IMR-90 (cell line): Measurements from ENCODE around the gene OTC. TPM values are rescaled to one million over a fixed set of nuclear protein-coding genes. Genes with fewer than 3 reads are reported as not detected.

Source experiments
- ATAC-seq: fragments of 200-7000 bp; cut with Tn5 transposase; 2 replicates; pipeline ENCODE4 v1.9.1; 2020; ENCODE audit warnings: low read depth, mild to moderate bottlenecking, moderate library complexity
- BruUV-seq: library from RNA; stranded (reverse); fragments of 400-500 nt; replicated peaks from 2 replicates; lab custom pipeline; 2021; lab: Mats Ljungman, UMichigan
- CTCF ChIA-PET: fragments of 300-600 bp; formaldehyde crosslinking; extraction: SDS; loops from one replicate; lab custom pipeline; 2021; ENCODE audit warnings: antibody characterized with exemption; lab: Yijun Ruan, JAX
- POLR2A ChIA-PET: fragments of 300-600 bp; sonication (Branson Sonifier 250); formaldehyde crosslinking; loops from one replicate; lab custom pipeline; 2022; ENCODE audit warnings: antibody characterized with exemption; ENCODE audit not compliant: unreplicated experiment; lab: Charles Lee
- DNase-seq: peaks from one replicate; pipeline ENCODE4 v3.0.0; 2013
- H2AFZ ChIP-seq: replicated peaks from 2 replicates; pipeline ENCODE3; 2013; ENCODE audit warnings: low read length, mild to moderate bottlenecking; ENCODE audit not compliant: poor library complexity
- H2AK5ac ChIP-seq: 2 replicates; pipeline ENCODE4 v1.6.1; 2013; ENCODE audit warnings: low read depth, low read length, inconsistent platforms
- H2AK9ac ChIP-seq: replicated peaks from 2 replicates; pipeline ENCODE3; 2013; ENCODE audit warnings: mild to moderate bottlenecking, low read depth, low read length, moderate library complexity; ENCODE audit not compliant: poor library complexity
- H2BK120ac ChIP-seq: 2 replicates; pipeline ENCODE4 v1.6.1; 2013; ENCODE audit warnings: low read depth, low read length, inconsistent platforms
- H2BK15ac ChIP-seq: 3 replicates; pipeline ENCODE4 v1.6.1; 2013; ENCODE audit warnings: low read depth, low read length, inconsistent platforms
- H2BK20ac ChIP-seq: 2 replicates; pipeline ENCODE4 v1.6.1; 2013; ENCODE audit warnings: low read depth, mild to moderate bottlenecking, inconsistent platforms, low read length, moderate library complexity
- H2BK5ac ChIP-seq: 2 replicates; pipeline ENCODE4 v1.6.1; 2013; ENCODE audit warnings: mild to moderate bottlenecking, low read depth, low read length, inconsistent platforms; ENCODE audit not compliant: poor library complexity, severe bottlenecking
- H3K14ac ChIP-seq: replicated peaks from 2 replicates; pipeline ENCODE4 v1.6.1; 2013; ENCODE audit warnings: low read depth, low read length, inconsistent platforms
- H3K18ac ChIP-seq: 2 replicates; pipeline ENCODE4 v1.6.1; 2013; ENCODE audit warnings: low read depth, low read length, control low read depth
- H3K23ac ChIP-seq: 2 replicates; pipeline ENCODE4 v1.6.1; 2013; ENCODE audit warnings: low read depth, low read length, inconsistent platforms
- H3K27ac ChIP-seq: 2 replicates; pipeline ENCODE4 v1.5.1; 2013; ENCODE audit warnings: mild to moderate bottlenecking, control low read depth, low read length; ENCODE audit not compliant: insufficient read depth
- H3K27me3 ChIP-seq: 2 replicates; pipeline ENCODE4 v1.6.1; 2013; ENCODE audit warnings: low read length; ENCODE audit not compliant: control insufficient read depth, insufficient read depth
- H3K36me3 ChIP-seq: 2 replicates; pipeline ENCODE4 v1.6.1; 2013; ENCODE audit warnings: low read length, mixed read lengths; ENCODE audit not compliant: control insufficient read depth, insufficient read depth
- H3K4ac ChIP-seq: 2 replicates; pipeline ENCODE4 v1.6.1; 2013; ENCODE audit warnings: low read depth, low read length, inconsistent platforms
- H3K4me1 ChIP-seq: 2 replicates; pipeline ENCODE4 v1.6.1; 2013; ENCODE audit warnings: low read length, mixed read lengths; ENCODE audit not compliant: control insufficient read depth, insufficient read depth
- H3K4me2 ChIP-seq: 2 replicates; pipeline ENCODE4 v1.6.1; 2013; ENCODE audit warnings: low read depth, mild to moderate bottlenecking, control low read depth, low read length, moderate library complexity
- H3K4me3 ChIP-seq: 2 replicates; pipeline ENCODE4 v1.5.1; 2013; ENCODE audit warnings: low read depth, mild to moderate bottlenecking, control low read depth, low read length, moderate library complexity; ENCODE audit not compliant: insufficient read depth
- H3K56ac ChIP-seq: 2 replicates; pipeline ENCODE4 v1.6.1; 2013; ENCODE audit warnings: low read length, inconsistent platforms; ENCODE audit not compliant: insufficient read depth; ENCODE audit errors: extremely low read depth
- H3K79me1 ChIP-seq, 2 experiments: 2 replicates each; pipeline ENCODE4 v1.6.1; 2013; ENCODE audit warnings: low read length in 2 of 2, inconsistent platforms in 1 of 2, low read depth in 1 of 2
- H3K9ac ChIP-seq: 2 replicates; pipeline ENCODE4 v1.6.1; 2013; ENCODE audit warnings: low read depth, low read length, control low read depth
- H3K9me1 ChIP-seq: 2 replicates; pipeline ENCODE4 v1.6.1; 2013; ENCODE audit warnings: low read length, inconsistent platforms; ENCODE audit not compliant: insufficient read depth
- H3K9me3 ChIP-seq: 2 replicates; pipeline ENCODE4 v1.6.1; 2013; ENCODE audit warnings: low read length; ENCODE audit not compliant: control insufficient read depth, insufficient read depth
- H4K20me1 ChIP-seq: 2 replicates; pipeline ENCODE4 v1.6.1; 2013; ENCODE audit warnings: low read length, inconsistent platforms; ENCODE audit not compliant: insufficient read depth
- H4K5ac ChIP-seq: 2 replicates; pipeline ENCODE4 v1.6.1; 2013; ENCODE audit warnings: mild to moderate bottlenecking, low read depth, low read length, control low read depth
- H4K8ac ChIP-seq, 2 experiments: 2 replicates each; pipeline ENCODE4 v1.6.1; 2013; ENCODE audit warnings: low read depth in 2 of 2, low read length in 2 of 2, control low read depth in 1 of 2, inconsistent platforms in 1 of 2
- H4K91ac ChIP-seq: 2 replicates; pipeline ENCODE4 v1.6.1; 2013; ENCODE audit warnings: low read depth, low read length, inconsistent platforms; ENCODE audit not compliant: insufficient read depth
- BHLHE40 ChIP-seq: fragments of 150-350 bp; IDR thresholded peaks from 2 replicates; pipeline ENCODE4 v1.6.1; 2016; ENCODE audit warnings: mild to moderate bottlenecking, low read depth, low read length
- CEBPB ChIP-seq: IDR thresholded peaks from 2 replicates; pipeline ENCODE4 v1.6.1; 2012; ENCODE audit warnings: low read depth, low read length, improper control_type of control experiment
- CHD1 ChIP-seq: IDR thresholded peaks from 2 replicates; pipeline ENCODE4 v1.6.1; 2012; ENCODE audit warnings: low read depth, low read length, improper control_type of control experiment
- FOS ChIP-seq: fragments of 150-350 bp; IDR thresholded peaks from 2 replicates; pipeline ENCODE4 v1.6.1; 2016; ENCODE audit warnings: low read depth, low read length
- MAFK ChIP-seq: IDR thresholded peaks from 2 replicates; pipeline ENCODE4 v1.6.1; 2012; ENCODE audit warnings: low read depth, low read length, improper control_type of control experiment
- MAZ ChIP-seq: IDR thresholded peaks from 2 replicates; pipeline ENCODE4 v1.6.1; 2012; ENCODE audit warnings: low read depth, mild to moderate bottlenecking, low read length, improper control_type of control experiment, moderate library complexity, borderline replicate concordance
- MXI1 ChIP-seq: IDR thresholded peaks from 2 replicates; pipeline ENCODE4 v1.6.1; 2012; ENCODE audit warnings: low read depth, mild to moderate bottlenecking, low read length, moderate library complexity, borderline replicate concordance
- NFE2L2 ChIP-seq: fragments of 150-350 bp; IDR thresholded peaks from 2 replicates; pipeline ENCODE4 v1.6.1; 2016; ENCODE audit warnings: low read depth, mild to moderate bottlenecking, low read length
- POLR2A ChIP-seq: IDR thresholded peaks from 2 replicates; pipeline ENCODE4 v1.6.1; 2012; ENCODE audit warnings: mild to moderate bottlenecking, low read depth, low read length
- RAD21 ChIP-seq: IDR thresholded peaks from 2 replicates; pipeline ENCODE4 v1.6.1; 2012; ENCODE audit warnings: low read length, improper control_type of control experiment
- RCOR1 ChIP-seq: IDR thresholded peaks from 2 replicates; pipeline ENCODE4 v1.6.1; 2012; ENCODE audit warnings: mild to moderate bottlenecking, low read length, improper control_type of control experiment; ENCODE audit not compliant: insufficient replicate concordance
- RFX5 ChIP-seq: IDR thresholded peaks from 2 replicates; pipeline ENCODE4 v1.8.0; 2012; ENCODE audit warnings: low read depth, mild to moderate bottlenecking, low read length, moderate library complexity
- SMC3 ChIP-seq: fragments of 150-350 bp; IDR thresholded peaks from 2 replicates; pipeline ENCODE4 v1.6.1; 2016; ENCODE audit warnings: low read depth, mild to moderate bottlenecking, antibody characterized with exemption, low read length, moderate library complexity
- WGBS, 2 experiments: methylation state at CpG; one replicate each; pipeline versions ENCODE4 v1.1.5 to v1.1.7; 2013; ENCODE audit warnings: missing lambda C conversion rate in 2 of 2; ENCODE audit not compliant: insufficient read length in 1 of 2; ENCODE audit errors: extremely low coverage in 2 of 2; 5-methylcytosine and 5-hydroxymethylcytosine counted together
- dilution Hi-C: fragments of 300-500 bp; cut with HindIII; formaldehyde crosslinking; loops from one replicate; pipeline ENCODE4 v1.14.3; 2018; ENCODE audit warnings: low sequenced_read_pairs; ENCODE audit not compliant: unreplicated experiment
- in situ Hi-C: fragments of 300-500 bp; cut with MboI; formaldehyde crosslinking; loops from 3 replicates; pipeline ENCODE4 v1.14.3; 2019; ENCODE audit warnings: low sequenced_read_pairs, inconsistent platforms, mixed read lengths
- intact Hi-C: fragments of 100-400 bp; cut with micrococcal nuclease; formaldehyde crosslinking; loops from 2 replicates; pipeline ENCODE4 v1.10.0; 2022
- polyA plus RNA-seq, 3 experiments: library from polyadenylated mRNA; depleted of rRNA; stranded (reverse); fragments of >200 nt; gene quantifications; 2 replicates each; pipeline ENCODE4 v1.2.3, GENCODE V29; 2012; ENCODE audit warnings: low replicate concordance in 1 of 3
- total RNA-seq: library from RNA; depleted of rRNA; stranded (reverse); fragments of >200 nt; gene quantifications from 2 replicates; pipeline ENCODE4 v1.2.3, GENCODE V29; 2012
- TF ChIP-seq, protein P1 (sequence below): fragments of 150-350 bp; IDR thresholded peaks from 2 replicates; pipeline ENCODE4 v1.6.1; 2016; ENCODE audit warnings: low read depth, mild to moderate bottlenecking, low read length, moderate library complexity, borderline replicate concordance
- TF ChIP-seq, protein P2 (sequence below): fragments of 150-350 bp; IDR thresholded peaks from 2 replicates; pipeline ENCODE4 v1.6.1; 2017; ENCODE audit warnings: mild to moderate bottlenecking, antibody characterized with exemption, low read length, low read depth

OTC gene
- total and polyA plus RNA-seq, 2 of the 4 experiments (the other 2 are of a cell fraction), result not detected

DNA sequence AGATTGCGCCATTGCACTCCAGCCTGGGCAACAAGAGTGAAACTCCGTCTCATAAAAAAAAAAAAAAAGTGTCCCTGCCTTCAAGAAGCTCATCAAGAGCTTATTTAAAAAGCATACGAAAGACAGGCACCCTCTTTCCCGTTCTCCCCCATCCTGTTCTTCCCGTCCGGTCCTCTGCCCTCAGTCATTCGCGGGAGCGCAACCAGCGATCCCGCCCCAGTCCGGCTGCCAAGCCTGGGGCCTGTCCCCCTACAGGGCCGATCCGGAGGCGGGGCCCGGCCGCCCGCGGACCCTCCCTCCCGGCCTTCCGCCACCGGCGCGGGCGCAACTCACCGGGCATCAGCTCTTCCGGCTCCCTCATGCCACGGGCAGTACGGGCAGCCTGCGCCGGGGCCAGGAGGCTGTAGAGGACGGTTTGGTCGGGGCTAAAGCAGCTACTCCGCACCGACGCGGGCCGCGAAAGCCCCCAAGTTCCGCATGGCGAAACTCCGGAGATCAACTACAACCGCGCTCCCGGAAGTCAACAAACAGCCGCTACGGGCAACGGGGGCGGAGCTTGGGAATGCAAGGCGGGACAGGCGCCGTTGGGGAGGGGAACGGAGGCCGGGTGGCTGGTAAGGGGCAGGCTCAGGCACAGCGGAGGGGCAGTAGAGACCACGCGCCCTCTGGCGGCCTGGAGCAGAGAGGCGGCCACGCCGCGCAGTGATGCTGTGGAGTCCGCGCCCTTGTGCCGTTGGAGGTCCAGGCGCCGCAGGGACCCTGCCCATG lies 25.2 kb upstream of the OTC start, which contains the start of gene RPGR:
RPGR (minus strand) TSS at position 503 of the 768 bp plus-strand sequence; CDS start at position 361, 142 bp downstream.
- Histone ChIP-seq H3K4me1 (no peaks in the 10 kb centered on the region), H3K18ac (no peak within 1 kb of the TSS), H3K9me1 (no peaks in the 10 kb centered on the region), H4K91ac (peak within 1 kb of the TSS; percentile 52), H2AK5ac (no peak within 1 kb of the TSS), H4K5ac (peak within 1 kb of the TSS; percentile 28; the same call in 1 of the 2 replicates), H3K27me3 (no peaks in the 10 kb centered on the region), H3K4ac (peak within 1 kb of the TSS; percentile 60), H3K36me3 (no peaks in the 10 kb centered on the region), H3K4me2 (peak within 1 kb of the TSS; percentile 77), H2BK120ac (peak within 1 kb of the TSS; percentile 57; the same call in 1 of the 2 replicates), H3K14ac (peak within 1 kb of the TSS; percentile 55; the same call in 1 of the 2 replicates), H3K4me3 (peak within 1 kb of the TSS; percentile 89), H2BK15ac (no peak within 1 kb of the TSS; the same call in 2 of the 3 replicates), H2AK9ac (peak within 1 kb of the TSS; percentile 69), H2BK20ac (peak within 1 kb of the TSS; percentile 71), H3K9ac (peak within 1 kb of the TSS; percentile 44), H3K79me1 (0 out of 4 replicates have a peak, but pooled peaks cover 0 to 3% of the 10 kb centered on the region in 2 experiments), H2AFZ (peak within 1 kb of the TSS; percentile 98), H3K56ac (peak within 1 kb of the TSS; percentile 3; the same call in 1 of the 2 replicates), H3K9me3 (no peaks in the 10 kb centered on the region), H4K8ac (peak within 1 kb of the TSS; percentile 67 to 94), H4K20me1 (no peaks in the 10 kb centered on the region), H3K23ac (no peak within 1 kb of the TSS), H3K27ac (peak within 1 kb of the TSS; percentile 74), H2BK5ac (peak within 1 kb of the TSS; percentile 71)
- dilution Hi-C loops (no loop called here), in situ Hi-C loops (no loop called here), intact Hi-C loops (loop anchor here (1.0 to 5.0 kb wide), 5 partner anchors 65 to 455 kb away; partner anchors contain the start of gene SRPX)
- BruUV-seq, result no TSS peak
- 34% methylated on average over 20 of the region's 67 CpGs; no CpG with 5 or more reads in 1 of the 2 experiments for WGBS, 2 experiments
- DNase-seq (peak; percentile 91), ATAC-seq (peak; percentile 96)
- POLR2A ChIA-PET, result no interaction called here
- CTCF ChIA-PET, result interaction anchor here (0.5 to 1.8 kb wide), 18 partner anchors 9 to 850 kb away, joined by 3 to 8 read pairs (median 3); partner anchors contain the start of gene SRPX
- TF ChIP-seq CHD1 (no peak), MXI1 (no peak; the same call in none of the 2 replicates), FOS (no peak), BHLHE40 (no peak), SMC3 (peak; percentile 80), RFX5 (no peak), POLR2A (peak; percentile 53; the same call in 1 of the 2 replicates), MAFK (no peak), NFE2L2 (no peak), CEBPB (peak; percentile 52; the same call in 1 of the 2 replicates), MAZ (peak; percentile 43; the same call in 1 of the 2 replicates), RCOR1 (no peak), RAD21 (peak; percentile 80)
- TF ChIP-seq, protein P1, sequence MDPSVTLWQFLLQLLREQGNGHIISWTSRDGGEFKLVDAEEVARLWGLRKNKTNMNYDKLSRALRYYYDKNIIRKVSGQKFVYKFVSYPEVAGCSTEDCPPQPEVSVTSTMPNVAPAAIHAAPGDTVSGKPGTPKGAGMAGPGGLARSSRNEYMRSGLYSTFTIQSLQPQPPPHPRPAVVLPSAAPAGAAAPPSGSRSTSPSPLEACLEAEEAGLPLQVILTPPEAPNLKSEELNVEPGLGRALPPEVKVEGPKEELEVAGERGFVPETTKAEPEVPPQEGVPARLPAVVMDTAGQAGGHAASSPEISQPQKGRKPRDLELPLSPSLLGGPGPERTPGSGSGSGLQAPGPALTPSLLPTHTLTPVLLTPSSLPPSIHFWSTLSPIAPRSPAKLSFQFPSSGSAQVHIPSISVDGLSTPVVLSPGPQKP, result no peak
- TF ChIP-seq, protein P2, sequence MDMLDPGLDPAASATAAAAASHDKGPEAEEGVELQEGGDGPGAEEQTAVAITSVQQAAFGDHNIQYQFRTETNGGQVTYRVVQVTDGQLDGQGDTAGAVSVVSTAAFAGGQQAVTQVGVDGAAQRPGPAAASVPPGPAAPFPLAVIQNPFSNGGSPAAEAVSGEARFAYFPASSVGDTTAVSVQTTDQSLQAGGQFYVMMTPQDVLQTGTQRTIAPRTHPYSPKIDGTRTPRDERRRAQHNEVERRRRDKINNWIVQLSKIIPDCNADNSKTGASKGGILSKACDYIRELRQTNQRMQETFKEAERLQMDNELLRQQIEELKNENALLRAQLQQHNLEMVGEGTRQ, result no peak
